Measurements from ENCODE around the gene AFG1L. TPM values are rescaled to one million over a fixed set of nuclear protein-coding genes. Genes with fewer than 3 reads are reported as not detected.

The AFG1L gene
- total RNA-seq, 2 experiments from 2014 or later, result 5.6 to 6.3 TPM

- intact Hi-C loops (cut with micrococcal nuclease), result no loop called here
- TF ChIP-seq, protein P1, sequence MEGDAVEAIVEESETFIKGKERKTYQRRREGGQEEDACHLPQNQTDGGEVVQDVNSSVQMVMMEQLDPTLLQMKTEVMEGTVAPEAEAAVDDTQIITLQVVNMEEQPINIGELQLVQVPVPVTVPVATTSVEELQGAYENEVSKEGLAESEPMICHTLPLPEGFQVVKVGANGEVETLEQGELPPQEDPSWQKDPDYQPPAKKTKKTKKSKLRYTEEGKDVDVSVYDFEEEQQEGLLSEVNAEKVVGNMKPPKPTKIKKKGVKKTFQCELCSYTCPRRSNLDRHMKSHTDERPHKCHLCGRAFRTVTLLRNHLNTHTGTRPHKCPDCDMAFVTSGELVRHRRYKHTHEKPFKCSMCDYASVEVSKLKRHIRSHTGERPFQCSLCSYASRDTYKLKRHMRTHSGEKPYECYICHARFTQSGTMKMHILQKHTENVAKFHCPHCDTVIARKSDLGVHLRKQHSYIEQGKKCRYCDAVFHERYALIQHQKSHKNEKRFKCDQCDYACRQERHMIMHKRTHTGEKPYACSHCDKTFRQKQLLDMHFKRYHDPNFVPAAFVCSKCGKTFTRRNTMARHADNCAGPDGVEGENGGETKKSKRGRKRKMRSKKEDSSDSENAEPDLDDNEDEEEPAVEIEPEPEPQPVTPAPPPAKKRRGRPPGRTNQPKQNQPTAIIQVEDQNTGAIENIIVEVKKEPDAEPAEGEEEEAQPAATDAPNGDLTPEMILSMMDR (IDR thresholded peaks at IDR 0.05), result no peak
- H3K27ac Mint-ChIP-seq, result no peak overlapping the region
- ChIA-PET POLR2A (no interaction called here), CTCF (no interaction called here)
- no peak overlapping the region for H3K4me3 Mint-ChIP-seq
- no peaks in the 10 kb centered on the region for H3K36me3 Mint-ChIP-seq (ENCODE audit: low read depth)
- DNase-seq (no peak), ATAC-seq (no peak)
- no peaks in the 10 kb centered on the region for H3K4me1 Mint-ChIP-seq (ENCODE audit: low read depth)
- H3K27me3 Mint-ChIP-seq, result no peaks in the 10 kb centered on the region
- no peaks in the 10 kb centered on the region for H3K9me3 Mint-ChIP-seq
These were observed 18.9 kb upstream of the AFG1L start for GRCh38 chr6:108275976-108276375.

- TF ChIP-seq, protein P1 (IDR thresholded peaks at IDR 0.05), result no peak
- no peak for DNase-seq
- Mint-ChIP-seq H3K9me3 (no peaks in the 10 kb centered on the region), H3K27ac (no peak overlapping the region), H3K4me1 (ENCODE audit: low read depth) (no peaks in the 10 kb centered on the region), H3K36me3 (ENCODE audit: low read depth) (no peaks in the 10 kb centered on the region), H3K4me3 (no peak overlapping the region), H3K27me3 (no peaks in the 10 kb centered on the region)
- POLR2A ChIA-PET, result no interaction called here
- intact Hi-C loops (cut with micrococcal nuclease), result no loop called here
- CTCF ChIA-PET, result no interaction called here
- ATAC-seq, result no peak
These were observed 17.6 kb upstream of the AFG1L start for GRCh38 chr6:108277295-108277694.

DNA sequence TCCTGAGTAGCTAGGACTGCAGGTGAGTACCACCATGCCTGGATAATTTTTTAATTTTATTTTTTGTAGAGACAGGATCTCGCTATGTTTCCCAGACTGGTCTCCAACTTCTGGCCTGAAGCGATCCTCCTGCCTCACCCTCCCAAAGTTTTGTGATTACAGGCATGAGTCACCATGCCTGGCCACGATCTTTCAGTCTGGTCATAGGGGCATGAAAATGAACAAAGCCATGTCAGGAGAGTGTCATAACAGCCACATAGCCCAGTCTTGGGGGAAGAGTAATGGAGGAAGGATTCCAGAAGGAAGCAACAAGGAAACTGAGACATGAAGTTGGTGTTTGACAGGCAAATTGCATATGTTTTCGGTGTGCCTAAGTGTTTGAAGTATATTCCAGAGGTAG is 17.0 kb upstream of the AFG1L start:
- Mint-ChIP-seq H3K36me3 (ENCODE audit: low read depth) (no peaks in the 10 kb centered on the region), H3K4me1 (ENCODE audit: low read depth) (no peaks in the 10 kb centered on the region), H3K27ac (no peak overlapping the region), H3K27me3 (no peaks in the 10 kb centered on the region), H3K9me3 (no peaks in the 10 kb centered on the region), H3K4me3 (no peak overlapping the region)
- CTCF ChIA-PET, result no interaction called here
- DNase-seq (no peak), ATAC-seq (no peak)
- POLR2A ChIA-PET, result no interaction called here
- intact Hi-C loops (cut with micrococcal nuclease), result no loop called here
- TF ChIP-seq, protein P1 (IDR thresholded peaks at IDR 0.05), result no peak

- ChIA-PET CTCF (interaction anchor here (1.0 to 1.5 kb wide), 2 partner anchors 10 to 24 kb away, joined by 3 to 5 read pairs; no protein-coding TSS in a partner anchor), POLR2A (no interaction called here)
- H3K27me3 Mint-ChIP-seq, result no peaks in the 10 kb centered on the region
- intact Hi-C loops (cut with micrococcal nuclease), result no loop called here
- DNase-seq (no peak), ATAC-seq (no peak)
- no peaks in the 10 kb centered on the region for H3K36me3 Mint-ChIP-seq (ENCODE audit: low read depth)
- H3K9me3 Mint-ChIP-seq, result no peaks in the 10 kb centered on the region
- peaks cover 4% of the 10 kb centered on the region for H3K4me1 Mint-ChIP-seq (ENCODE audit: low read depth)
- H3K4me3 Mint-ChIP-seq, result no peak overlapping the region
- no peak overlapping the region for H3K27ac Mint-ChIP-seq
- TF ChIP-seq, protein P1 (IDR thresholded peaks at IDR 0.05), result no peak
These were observed 9.5 kb upstream of the AFG1L start for GRCh38 chr6:108285381-108285780.

DNA sequence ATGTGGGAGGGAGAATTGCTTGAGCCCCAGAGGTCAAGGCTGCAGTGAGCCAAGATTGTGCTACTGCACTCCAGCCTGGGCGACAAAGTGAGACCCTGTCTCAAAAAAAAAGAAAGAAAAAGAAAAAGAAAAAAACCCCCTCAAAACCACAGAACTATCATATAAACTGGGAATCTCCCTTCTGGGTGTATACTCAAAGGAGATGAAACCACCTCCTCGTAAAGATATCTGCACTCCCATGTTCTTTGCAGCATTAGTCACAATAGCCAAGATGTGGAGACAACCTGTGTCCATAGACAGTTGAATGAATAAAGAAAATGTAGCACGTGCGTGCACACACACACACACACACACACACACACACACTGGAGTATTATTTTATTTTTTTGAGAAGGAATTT is 8.5 kb upstream of the AFG1L start:
- TF ChIP-seq, protein P1 (IDR thresholded peaks at IDR 0.05), result no peak
- H3K36me3 Mint-ChIP-seq (ENCODE audit: low read depth), result no peaks in the 10 kb centered on the region
- ChIA-PET POLR2A (no interaction called here), CTCF (interaction anchor here (1.5 kb wide), 1 partner anchor 9 kb away, joined by 3 read pairs; no protein-coding TSS in a partner anchor)
- no peaks in the 10 kb centered on the region for H3K9me3 Mint-ChIP-seq
- peaks cover 4% of the 10 kb centered on the region for H3K4me1 Mint-ChIP-seq (ENCODE audit: low read depth)
- no peaks in the 10 kb centered on the region for H3K27me3 Mint-ChIP-seq
- no peak overlapping the region for H3K4me3 Mint-ChIP-seq
- peak; percentile 47 for ATAC-seq
- H3K27ac Mint-ChIP-seq, result no peak overlapping the region
- no peak for DNase-seq
- intact Hi-C loops (cut with micrococcal nuclease), result no loop called here
